Heart left ventricle (tissue), 13 donors: ENCODE data around the gene EFHC1.

Source experiments
- POLR2A ChIP-seq, 2 donors: fragments of 450-650 bp; IDR thresholded peaks; one replicate each; pipeline ENCODE4 v1.6.1; 2017; ENCODE audit warnings: antibody characterized with exemption in 2 of 2, mild to moderate bottlenecking in 2 of 2, moderate library complexity in 2 of 2
- TF ChIP-seq, protein P1 (sequence below), 12 donors: fragments of 200-600 bp; sonication (generic) in 4 of 12; IDR thresholded peaks; one replicate each; pipeline versions ENCODE4 v1.5.0 to v1.8.0; 2018 to 2022; ENCODE audit warnings: antibody characterized with exemption in 12 of 12, mild to moderate bottlenecking in 5 of 12
- donor health status: ischemic (EF 13 %, LVEDD 7.1; RV severe dilation, severe dysfunction).
- donor health status: DM: no; HTN: yes; CAD: no.
- donor health status: DM: no; HTN: no; CAD: no.
- donor health status: ischemic (EF 25% LVEDD 6.9; RV normal size, moderate dysfunction).
- donor health status: ischemic (EF 25% LVEDD 5.7; RV mildly dilated, moderate dysfunction).
- donor health status: ischemic (EF 35%, LVEDD 5.7; RV mildly dilated, moderate dysfunction).
- donor health status: nonischemic (EF 11% LVEDD 7.7; RV severe dilation, severe dysfunction).
- donor health status: DM: yes; HTN: yes; CAD: no.
- donor health status: PGD.
- donor health status: ischemic (EF 29% LVEDD 5.4; RV normal size, mild dysfunction).
- donor health status: nonischemic (EF 23%, LVEDD 6.1; RV moderate dilation, normal function).

DNA sequence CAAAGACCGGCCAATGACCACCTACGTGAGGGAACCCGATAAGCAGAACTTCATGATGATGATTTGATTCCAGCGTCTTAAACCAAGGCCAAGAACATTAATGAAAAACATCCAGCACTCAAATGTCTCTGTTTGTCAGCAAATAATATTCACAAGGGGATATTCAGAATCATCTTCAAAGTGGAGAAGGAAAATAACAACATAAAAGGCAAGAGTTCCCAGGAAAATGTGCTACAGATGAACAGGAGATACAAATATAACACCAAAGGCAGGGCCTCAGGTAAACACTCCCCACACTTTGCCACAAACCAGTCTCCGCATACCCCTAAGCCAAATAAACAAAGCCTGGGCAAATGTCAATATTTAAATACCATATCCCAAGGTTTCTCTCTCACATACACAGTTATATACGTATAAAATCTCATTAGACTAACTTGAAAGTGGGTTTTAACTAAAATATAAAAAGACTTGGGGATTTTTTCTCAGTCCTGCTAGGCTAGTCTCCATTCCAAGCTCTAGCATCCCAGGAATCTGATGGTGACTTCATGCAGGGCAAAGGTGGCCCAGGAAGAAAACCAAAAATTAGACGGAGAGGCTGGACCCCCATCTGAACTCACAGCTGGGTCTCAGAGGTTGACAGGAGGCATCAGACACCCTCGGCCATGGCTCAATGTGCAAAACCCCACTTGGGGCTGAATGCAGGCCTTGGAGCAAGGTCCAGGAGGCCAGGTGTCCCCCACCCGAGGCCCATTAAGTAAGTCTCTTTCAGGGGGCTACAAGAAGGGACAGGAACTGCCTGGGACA is 124.7 kb downstream of the EFHC1 start:
- TF ChIP-seq, protein P1, sequence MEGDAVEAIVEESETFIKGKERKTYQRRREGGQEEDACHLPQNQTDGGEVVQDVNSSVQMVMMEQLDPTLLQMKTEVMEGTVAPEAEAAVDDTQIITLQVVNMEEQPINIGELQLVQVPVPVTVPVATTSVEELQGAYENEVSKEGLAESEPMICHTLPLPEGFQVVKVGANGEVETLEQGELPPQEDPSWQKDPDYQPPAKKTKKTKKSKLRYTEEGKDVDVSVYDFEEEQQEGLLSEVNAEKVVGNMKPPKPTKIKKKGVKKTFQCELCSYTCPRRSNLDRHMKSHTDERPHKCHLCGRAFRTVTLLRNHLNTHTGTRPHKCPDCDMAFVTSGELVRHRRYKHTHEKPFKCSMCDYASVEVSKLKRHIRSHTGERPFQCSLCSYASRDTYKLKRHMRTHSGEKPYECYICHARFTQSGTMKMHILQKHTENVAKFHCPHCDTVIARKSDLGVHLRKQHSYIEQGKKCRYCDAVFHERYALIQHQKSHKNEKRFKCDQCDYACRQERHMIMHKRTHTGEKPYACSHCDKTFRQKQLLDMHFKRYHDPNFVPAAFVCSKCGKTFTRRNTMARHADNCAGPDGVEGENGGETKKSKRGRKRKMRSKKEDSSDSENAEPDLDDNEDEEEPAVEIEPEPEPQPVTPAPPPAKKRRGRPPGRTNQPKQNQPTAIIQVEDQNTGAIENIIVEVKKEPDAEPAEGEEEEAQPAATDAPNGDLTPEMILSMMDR (IDR thresholded peaks at IDR 0.05) = no peak
- no peak for TF ChIP-seq POLR2A (IDR thresholded peaks at IDR 0.05)
